ENCODE results near the gene ZC3HAV1.

GRCh38 chr7:139109983-139110411 is 477 bp upstream of the ZC3HAV1 start:
- TF ChIP-seq TAF1 (IDR thresholded peaks at IDR 0.05; ENCODE audit: borderline replicate concordance, insufficient read depth, low read length), result no peak
- no peak for TF ChIP-seq POLR2AphosphoS5 (IDR thresholded peaks at IDR 0.05; ENCODE audit: low read depth, low read length)
- TF ChIP-seq, protein P1, sequence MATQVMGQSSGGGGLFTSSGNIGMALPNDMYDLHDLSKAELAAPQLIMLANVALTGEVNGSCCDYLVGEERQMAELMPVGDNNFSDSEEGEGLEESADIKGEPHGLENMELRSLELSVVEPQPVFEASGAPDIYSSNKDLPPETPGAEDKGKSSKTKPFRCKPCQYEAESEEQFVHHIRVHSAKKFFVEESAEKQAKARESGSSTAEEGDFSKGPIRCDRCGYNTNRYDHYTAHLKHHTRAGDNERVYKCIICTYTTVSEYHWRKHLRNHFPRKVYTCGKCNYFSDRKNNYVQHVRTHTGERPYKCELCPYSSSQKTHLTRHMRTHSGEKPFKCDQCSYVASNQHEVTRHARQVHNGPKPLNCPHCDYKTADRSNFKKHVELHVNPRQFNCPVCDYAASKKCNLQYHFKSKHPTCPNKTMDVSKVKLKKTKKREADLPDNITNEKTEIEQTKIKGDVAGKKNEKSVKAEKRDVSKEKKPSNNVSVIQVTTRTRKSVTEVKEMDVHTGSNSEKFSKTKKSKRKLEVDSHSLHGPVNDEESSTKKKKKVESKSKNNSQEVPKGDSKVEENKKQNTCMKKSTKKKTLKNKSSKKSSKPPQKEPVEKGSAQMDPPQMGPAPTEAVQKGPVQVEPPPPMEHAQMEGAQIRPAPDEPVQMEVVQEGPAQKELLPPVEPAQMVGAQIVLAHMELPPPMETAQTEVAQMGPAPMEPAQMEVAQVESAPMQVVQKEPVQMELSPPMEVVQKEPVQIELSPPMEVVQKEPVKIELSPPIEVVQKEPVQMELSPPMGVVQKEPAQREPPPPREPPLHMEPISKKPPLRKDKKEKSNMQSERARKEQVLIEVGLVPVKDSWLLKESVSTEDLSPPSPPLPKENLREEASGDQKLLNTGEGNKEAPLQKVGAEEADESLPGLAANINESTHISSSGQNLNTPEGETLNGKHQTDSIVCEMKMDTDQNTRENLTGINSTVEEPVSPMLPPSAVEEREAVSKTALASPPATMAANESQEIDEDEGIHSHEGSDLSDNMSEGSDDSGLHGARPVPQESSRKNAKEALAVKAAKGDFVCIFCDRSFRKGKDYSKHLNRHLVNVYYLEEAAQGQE (IDR thresholded peaks at IDR 0.05; ENCODE audit: insufficient read depth in 1 of 2, low read depth in 2 of 2, low read length in 2 of 2), result no peak
- TF ChIP-seq SIN3A (IDR thresholded peaks at IDR 0.05; ENCODE audit: borderline replicate concordance, insufficient read depth, low read length), result no peak
- no peak for TF ChIP-seq FOXP2 (optimal IDR thresholded peaks at IDR 0.05; ENCODE audit: borderline replicate concordance, extremely low read depth, extremely low read length, insufficient read depth)
